Endodermal cell (in vitro differentiated cells): Measurements from ENCODE around the gene RFX5. TPM values are rescaled to one million over a fixed set of nuclear protein-coding genes. Genes with fewer than 3 reads are reported as not detected.
"Not testable (repeated sequence)": the region's sequence is repeated elsewhere in the genome, so short reads cannot be mapped to it uniquely, and the experiment has no call there.

Source experiments
- DNase-seq: peaks from one replicate; pipeline ENCODE4 v3.0.0-alpha.2; 2017
- H3K27ac ChIP-seq: 2 replicates; pipeline ENCODE4 v1.5.1; 2013; ENCODE audit warnings: mild to moderate bottlenecking, low read depth, low read length, moderate library complexity
- H3K27me3 ChIP-seq: 2 replicates; pipeline ENCODE4 v1.6.1; 2013; ENCODE audit warnings: mild to moderate bottlenecking, low read length, moderate library complexity; ENCODE audit not compliant: insufficient read depth, control insufficient read depth, poor library complexity, severe bottlenecking
- H3K36me3 ChIP-seq: 2 replicates; pipeline ENCODE4 v1.7.0; 2013; ENCODE audit warnings: mild to moderate bottlenecking, low read length, moderate library complexity; ENCODE audit not compliant: control insufficient read depth, insufficient read depth
- H3K4me1 ChIP-seq: one replicate; pipeline ENCODE4 v1.7.0; 2013; ENCODE audit warnings: low read length; ENCODE audit not compliant: control insufficient read depth, insufficient read depth
- H3K4me3 ChIP-seq: 2 replicates; pipeline ENCODE4 v1.5.1; 2013; ENCODE audit warnings: mild to moderate bottlenecking, low read length, moderate library complexity
- H3K9ac ChIP-seq: 2 replicates; pipeline ENCODE4 v1.6.1; 2013; ENCODE audit warnings: mild to moderate bottlenecking, low read length, moderate library complexity; ENCODE audit not compliant: poor library complexity, severe bottlenecking; ENCODE audit errors: extremely low read depth
- H3K9me3 ChIP-seq: 2 replicates; pipeline ENCODE4 v1.6.1; 2013; ENCODE audit warnings: mild to moderate bottlenecking, low read length, moderate library complexity; ENCODE audit not compliant: control insufficient read depth
- H3K27ac Mint-ChIP-seq: 2 replicates; pipeline ENCODE4 v1.8.0; 2020; ENCODE audit warnings: mixed read lengths
- H3K27me3 Mint-ChIP-seq: 2 replicates; pipeline ENCODE4 v1.8.0; 2021; ENCODE audit warnings: mild to moderate bottlenecking, mixed read lengths; ENCODE audit not compliant: insufficient read depth
- H3K36me3 Mint-ChIP-seq: 2 replicates; pipeline ENCODE4 v1.8.0; 2020; ENCODE audit warnings: low read depth, mixed read lengths
- H3K4me1 Mint-ChIP-seq: 2 replicates; pipeline ENCODE4 v1.8.0; 2020; ENCODE audit warnings: mixed read lengths
- H3K4me3 Mint-ChIP-seq: 2 replicates; pipeline ENCODE4 v1.8.0; 2020; ENCODE audit warnings: mild to moderate bottlenecking, moderate library complexity, mixed read lengths
- H3K9me3 Mint-ChIP-seq: 2 replicates; pipeline ENCODE4 v1.8.0; 2020; ENCODE audit warnings: mild to moderate bottlenecking, mixed read lengths
- CTCF ChIP-seq: fragments of 200-600 bp; sonication (generic); conservative IDR thresholded peaks from 2 replicates; pipeline ENCODE4 v1.5.0; 2021; ENCODE audit warnings: antibody characterized with exemption, mild to moderate bottlenecking
- WGBS, 2 experiments: methylation state at CpG; one replicate each; pipeline versions ENCODE4 v1.1.5 to v1.1.7; 2013; ENCODE audit warnings: missing lambda C conversion rate in 2 of 2, mixed read lengths in 1 of 2; ENCODE audit not compliant: insufficient coverage in 1 of 2, insufficient read length in 1 of 2; 5-methylcytosine and 5-hydroxymethylcytosine counted together
- total RNA-seq, 2 donors: library from RNA; stranded (reverse); fragmentation: NEBNext Ultra II Directional in 1 of 2; extraction: Animal tissue kit (Norgen Biotek cat#: 25700) in 1 of 2; gene quantifications; 2 replicates in 1 of 2; 3 replicates in 1 of 2; pipeline ENCODE4 v1.2.1, GENCODE V29; 2021

RFX5 gene
- total RNA-seq, 2 donors from 2014 or later: 57.7 to 72.1 TPM

GRCh38 chr1:151391079-151391563 lies 44.1 kb upstream of the RFX5 start:
- no peak overlapping the region for H3K27ac Mint-ChIP-seq
- DNase-seq: no peak
- no peaks in the 10 kb centered on the region for H3K36me3 Mint-ChIP-seq
- no peak for TF ChIP-seq CTCF
- peaks cover 10% of the 10 kb centered on the region for H3K9me3 Mint-ChIP-seq
- Histone ChIP-seq H3K27me3 (no peaks in the 10 kb centered on the region), H3K9ac (no peak overlapping the region), H3K4me1 (no peaks in the 10 kb centered on the region), H3K4me3 (no peak overlapping the region), H3K27ac (no peak overlapping the region), H3K36me3 (no peaks in the 10 kb centered on the region), H3K9me3 (no peaks in the 10 kb centered on the region)
- 79 to 100% methylated on average over 1 to 2 of the region's 3 CpGs for WGBS, 2 experiments
- no peaks in the 10 kb centered on the region for H3K27me3 Mint-ChIP-seq
- H3K4me3 Mint-ChIP-seq: no peak overlapping the region
- H3K4me1 Mint-ChIP-seq: no peaks in the 10 kb centered on the region

DNA sequence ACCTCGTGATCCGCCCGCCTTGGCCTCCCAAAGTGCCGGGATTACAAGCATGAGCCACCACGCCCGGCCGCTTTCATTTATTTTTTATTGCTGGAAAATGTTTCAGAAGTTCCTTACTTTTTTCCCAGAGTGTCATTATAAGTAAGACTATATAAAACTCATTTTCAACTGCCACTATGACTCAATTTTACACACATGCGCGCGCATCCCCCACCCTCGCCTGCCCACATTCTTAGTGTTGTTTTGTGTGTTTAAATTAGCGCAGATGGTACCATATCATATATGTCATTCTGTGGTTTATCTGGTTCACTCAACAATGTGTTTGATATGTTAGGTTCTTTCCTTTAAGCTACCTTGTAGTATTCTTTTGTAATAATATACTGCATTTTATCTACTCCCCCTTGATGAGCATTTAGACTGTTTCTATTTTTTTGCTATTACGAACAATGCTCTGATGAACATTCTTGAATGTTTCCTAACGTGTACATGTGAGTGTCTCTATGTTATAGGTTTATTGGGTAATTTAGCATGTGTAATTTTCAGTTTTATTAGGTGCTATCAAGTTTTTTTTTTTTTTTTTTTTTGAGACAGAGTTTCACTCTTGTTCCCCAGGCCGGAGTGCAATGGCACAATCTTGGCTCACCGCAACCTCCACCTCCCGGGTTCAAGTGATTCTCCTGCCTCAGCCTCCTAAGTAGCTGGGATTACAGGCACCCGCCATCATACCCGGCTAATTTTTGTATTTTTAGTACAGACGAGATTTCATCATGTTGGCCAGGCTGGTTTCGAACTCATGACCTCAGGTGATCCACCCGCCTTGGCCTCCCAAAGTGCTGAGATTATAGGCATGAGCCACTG lies 43.4 kb upstream of the RFX5 start:
- H3K4me1 Mint-ChIP-seq, H3K27me3 Mint-ChIP-seq, H3K27me3 ChIP-seq, H3K4me1 ChIP-seq, H3K36me3 Mint-ChIP-seq, H3K4me3 ChIP-seq, H3K9ac ChIP-seq, H3K36me3 ChIP-seq, DNase-seq, H3K4me3 Mint-ChIP-seq, H3K27ac Mint-ChIP-seq, H3K27ac ChIP-seq, H3K9me3 ChIP-seq: not testable (repeated sequence)
- 90 to 97% methylated on average over 8 to 22 of the region's 22 CpGs for WGBS, 2 experiments
- peaks cover 10% of the 10 kb centered on the region for H3K9me3 Mint-ChIP-seq

GRCh38 chr1:151386002-151386401 lies 39.0 kb upstream of the RFX5 start:
- no peaks in the 10 kb centered on the region for H3K27me3 ChIP-seq
- H3K4me1 Mint-ChIP-seq: no peaks in the 10 kb centered on the region
- WGBS, 2 experiments: 80 to 89% methylated on average over 1 to 2 of the region's 2 CpGs
- H3K4me3 ChIP-seq: no peak overlapping the region
- peaks cover 3% of the 10 kb centered on the region for H3K9me3 Mint-ChIP-seq
- H3K9me3 ChIP-seq: no peaks in the 10 kb centered on the region
- H3K9ac ChIP-seq: no peak overlapping the region
- TF ChIP-seq CTCF: no peak
- DNase-seq: no peak
- no peak overlapping the region for H3K27ac Mint-ChIP-seq
- H3K4me1 ChIP-seq: no peaks in the 10 kb centered on the region
- H3K27ac ChIP-seq: no peak overlapping the region
- H3K36me3 Mint-ChIP-seq: no peaks in the 10 kb centered on the region
- H3K36me3 ChIP-seq: no peaks in the 10 kb centered on the region
- H3K27me3 Mint-ChIP-seq: no peaks in the 10 kb centered on the region
- H3K4me3 Mint-ChIP-seq: no peak overlapping the region
